Cardiac fibroblast (primary cell): ENCODE data around the gene ZNF516.

Experiments
- DNase-seq, 2 donors: peaks; one replicate each; pipeline versions ENCODE4 v3.0.0 to v3.0.0-alpha.2; 2010; ENCODE audit warnings: low read depth in 2 of 2
- H3K4me3 ChIP-seq, 2 donors: replicated peaks in 1 of 2; 1 replicate in 1 of 2; 2 replicates in 1 of 2; pipeline ENCODE4 v1.5.1; 2011; ENCODE audit warnings: low read depth in 2 of 2, low read length in 2 of 2, mild to moderate bottlenecking in 2 of 2, moderate library complexity in 1 of 2
- TF ChIP-seq, protein P1 (sequence below): IDR thresholded peaks from one replicate; pipeline ENCODE4 v1.5.1; 2011; ENCODE audit warnings: low read depth, mild to moderate bottlenecking, low read length, inconsistent platforms

ZNF516 gene

GRCh38 chr18:76338088-76338487 lies 157.0 kb downstream of the ZNF516 start:
- TF ChIP-seq, protein P1, sequence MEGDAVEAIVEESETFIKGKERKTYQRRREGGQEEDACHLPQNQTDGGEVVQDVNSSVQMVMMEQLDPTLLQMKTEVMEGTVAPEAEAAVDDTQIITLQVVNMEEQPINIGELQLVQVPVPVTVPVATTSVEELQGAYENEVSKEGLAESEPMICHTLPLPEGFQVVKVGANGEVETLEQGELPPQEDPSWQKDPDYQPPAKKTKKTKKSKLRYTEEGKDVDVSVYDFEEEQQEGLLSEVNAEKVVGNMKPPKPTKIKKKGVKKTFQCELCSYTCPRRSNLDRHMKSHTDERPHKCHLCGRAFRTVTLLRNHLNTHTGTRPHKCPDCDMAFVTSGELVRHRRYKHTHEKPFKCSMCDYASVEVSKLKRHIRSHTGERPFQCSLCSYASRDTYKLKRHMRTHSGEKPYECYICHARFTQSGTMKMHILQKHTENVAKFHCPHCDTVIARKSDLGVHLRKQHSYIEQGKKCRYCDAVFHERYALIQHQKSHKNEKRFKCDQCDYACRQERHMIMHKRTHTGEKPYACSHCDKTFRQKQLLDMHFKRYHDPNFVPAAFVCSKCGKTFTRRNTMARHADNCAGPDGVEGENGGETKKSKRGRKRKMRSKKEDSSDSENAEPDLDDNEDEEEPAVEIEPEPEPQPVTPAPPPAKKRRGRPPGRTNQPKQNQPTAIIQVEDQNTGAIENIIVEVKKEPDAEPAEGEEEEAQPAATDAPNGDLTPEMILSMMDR, result no peak
- no peak overlapping the region for H3K4me3 ChIP-seq
- no peak for DNase-seq

DNA sequence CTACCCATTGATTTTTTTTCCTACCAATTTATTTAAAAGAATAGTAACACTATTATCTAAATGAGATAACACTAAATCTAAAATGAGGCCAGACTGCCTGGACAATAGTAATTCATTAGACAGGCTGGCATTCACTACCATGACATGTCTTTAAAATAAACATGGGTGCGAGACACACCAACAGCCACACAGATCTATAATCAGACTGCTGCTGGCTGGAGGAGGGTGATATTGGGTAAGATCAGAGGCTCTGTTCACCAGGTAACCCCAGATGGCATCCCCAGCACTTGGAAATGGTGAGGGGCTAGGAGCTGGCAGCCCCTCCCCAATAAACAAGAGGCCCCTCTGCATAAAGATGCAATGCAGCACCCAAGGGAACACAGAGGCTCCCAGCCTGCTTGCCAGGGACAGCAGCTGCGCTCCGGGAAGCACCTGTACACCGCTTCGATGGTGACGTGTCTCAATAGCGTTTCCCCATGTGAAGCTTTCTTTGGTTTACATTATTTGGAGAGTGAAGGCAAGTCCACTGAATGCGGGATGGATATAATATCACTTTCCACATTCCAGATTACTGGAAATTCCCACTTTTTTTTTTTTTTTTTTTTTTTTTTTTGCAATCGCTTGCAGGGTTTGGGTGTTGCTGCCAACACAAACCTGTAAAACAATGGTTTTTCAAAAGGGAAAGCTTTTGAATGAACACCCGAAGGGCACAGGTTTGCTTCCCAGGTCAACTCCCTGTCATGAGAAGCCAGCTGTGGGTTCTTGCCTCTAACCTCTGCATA lies 159.0 kb downstream of the ZNF516 start:
- TF ChIP-seq, protein P1, result no peak
- no peak overlapping the region for H3K4me3 ChIP-seq
- no peak for DNase-seq

DNA sequence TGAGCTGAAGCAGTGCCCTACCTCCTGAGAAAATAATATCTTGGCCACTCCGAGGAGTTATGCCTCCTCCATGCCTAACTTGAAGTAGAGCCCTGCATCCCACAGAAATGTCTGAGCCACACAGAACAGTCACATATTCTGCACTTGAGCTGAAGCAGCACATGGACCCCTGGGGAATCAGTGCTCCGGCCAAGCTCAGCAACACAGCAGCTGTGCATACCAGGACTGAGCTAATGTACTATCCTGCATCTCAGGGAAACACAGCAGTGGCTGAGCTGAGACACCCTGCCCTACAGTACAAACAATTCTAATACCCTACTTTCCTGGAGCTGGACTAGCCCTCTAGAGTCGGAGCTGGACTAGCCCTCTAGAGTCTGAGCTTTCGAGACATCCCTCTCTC lies 166.9 kb downstream of the ZNF516 start:
- DNase-seq, result no peak
- no peak overlapping the region for H3K4me3 ChIP-seq
- TF ChIP-seq, protein P1, result no peak

DNA sequence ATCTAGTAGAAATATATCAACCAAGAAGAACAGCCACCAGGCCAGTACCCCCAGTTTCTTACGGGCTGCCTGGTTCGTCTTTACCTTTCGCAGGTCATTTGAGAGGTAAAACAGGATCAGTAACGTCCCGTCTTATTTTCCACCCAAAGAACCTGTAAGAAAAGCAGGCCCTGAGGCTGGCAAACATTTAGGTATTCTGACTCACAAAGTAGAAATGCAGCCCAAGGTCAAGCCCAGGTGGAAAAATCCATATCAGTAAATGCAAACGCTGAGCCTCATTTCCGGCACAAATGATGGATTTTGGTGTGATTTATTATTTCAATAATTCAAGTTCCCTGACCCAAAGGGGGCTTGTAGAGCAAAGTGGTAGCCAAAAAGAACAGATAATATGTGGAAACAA lies 171.2 kb downstream of the ZNF516 start:
- TF ChIP-seq, protein P1, result no peak
- no peak overlapping the region for H3K4me3 ChIP-seq
- no peak for DNase-seq

DNA sequence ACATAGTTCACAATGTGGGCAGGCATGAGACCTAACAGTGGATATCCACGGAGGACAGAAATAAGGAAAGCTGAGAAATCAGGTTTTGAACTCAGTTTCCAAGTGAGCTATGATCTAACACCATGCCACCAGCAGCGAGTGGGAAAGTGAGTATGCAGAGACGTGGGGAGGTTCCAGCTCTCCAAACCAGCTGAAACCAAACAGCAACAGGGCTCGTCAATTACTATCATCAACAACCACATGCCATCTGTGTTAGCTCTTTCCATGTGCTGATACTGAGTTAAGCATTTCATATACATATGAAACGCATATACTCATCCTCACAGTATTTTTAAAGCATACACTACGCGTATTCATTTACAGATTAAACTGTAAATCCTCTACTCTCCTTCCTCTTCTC lies 172.4 kb downstream of the ZNF516 start:
- DNase-seq, result no peak
- TF ChIP-seq, protein P1, result no peak
- H3K4me3 ChIP-seq, result no peak overlapping the region

DNA sequence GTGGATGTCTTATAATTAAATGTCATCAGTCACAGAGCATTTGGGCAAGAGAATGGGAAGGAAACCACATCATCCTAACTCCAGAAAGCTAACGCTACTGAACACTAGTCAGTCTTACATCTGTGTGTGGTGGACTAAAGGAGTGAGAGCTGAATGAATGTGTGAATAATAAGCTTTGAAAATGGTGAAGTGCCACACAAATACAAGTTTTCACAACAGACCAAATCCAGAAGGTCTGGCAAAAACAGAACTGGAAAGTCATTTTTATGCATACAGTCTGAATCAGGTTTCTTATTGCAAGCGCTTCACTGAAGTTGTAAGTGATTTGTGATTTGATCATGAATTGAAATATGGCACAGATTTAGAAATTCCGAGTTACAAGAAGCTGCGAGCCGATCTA lies 175.7 kb downstream of the ZNF516 start:
- TF ChIP-seq, protein P1, result no peak
- no peak overlapping the region for H3K4me3 ChIP-seq
- DNase-seq, result no peak

DNA sequence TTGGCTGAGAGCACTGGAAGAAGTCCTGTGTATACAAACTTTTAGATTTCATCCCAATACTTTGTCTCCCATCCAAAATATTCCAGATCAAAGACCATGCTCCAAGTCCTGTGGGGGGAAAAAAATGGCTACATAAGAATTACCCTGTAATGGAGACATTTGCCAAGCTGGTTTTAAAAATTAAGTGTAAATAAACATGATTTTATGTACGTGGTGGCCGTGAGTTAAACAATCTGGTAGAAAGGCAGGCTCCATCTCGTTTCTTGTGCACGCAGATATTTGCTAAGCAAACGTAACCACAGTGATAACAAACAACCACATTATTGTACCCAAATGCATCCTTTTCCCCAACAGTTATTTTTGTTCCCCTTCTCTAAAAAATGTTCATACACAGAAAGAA lies 176.4 kb downstream of the ZNF516 start:
- no peak for DNase-seq
- no peak overlapping the region for H3K4me3 ChIP-seq
- TF ChIP-seq, protein P1, result no peak
